ENCODE results near the gene NDUFA11.
"Not testable (repeated sequence)": the region's sequence is repeated elsewhere in the genome, so short reads cannot be mapped to it uniquely, and the experiment has no call there.

The NDUFA11 gene

DNA sequence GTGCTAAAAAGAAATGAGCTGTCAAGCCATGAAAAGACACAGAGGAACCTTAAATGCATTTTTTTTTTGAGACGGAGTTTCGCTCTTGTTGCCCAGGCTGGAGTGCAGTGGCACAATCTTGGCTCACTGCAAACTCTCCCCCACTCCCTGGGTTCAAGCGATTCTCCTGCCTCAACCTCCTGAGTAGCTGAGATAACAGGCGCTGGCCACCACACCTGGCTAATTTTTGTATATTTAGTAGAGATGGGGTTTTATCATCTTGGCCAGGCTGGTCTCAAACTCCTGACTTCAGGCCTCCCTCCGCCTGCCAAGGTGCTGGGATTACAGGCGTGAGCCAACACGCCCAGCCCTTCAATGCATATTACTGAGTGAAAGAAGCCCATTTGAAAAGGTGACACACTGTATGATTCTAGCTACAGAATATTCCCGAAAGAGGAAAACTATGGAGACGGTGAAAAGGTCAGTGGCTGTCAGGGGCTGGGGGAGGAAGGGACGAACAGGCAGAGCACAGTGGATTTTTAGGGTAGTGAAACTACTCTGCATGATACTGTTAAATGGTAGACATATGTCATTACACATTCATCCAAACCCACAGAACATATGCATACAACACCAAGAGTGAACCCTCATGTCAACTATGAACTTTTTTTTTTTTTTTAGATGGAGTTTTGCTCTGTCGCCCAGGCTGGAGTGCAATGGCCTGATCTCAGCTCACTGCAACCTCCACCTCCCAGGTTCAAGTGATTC, 19.4 kb downstream of the NDUFA11 start:
- not testable (repeated sequence) for DNase-seq

DNA sequence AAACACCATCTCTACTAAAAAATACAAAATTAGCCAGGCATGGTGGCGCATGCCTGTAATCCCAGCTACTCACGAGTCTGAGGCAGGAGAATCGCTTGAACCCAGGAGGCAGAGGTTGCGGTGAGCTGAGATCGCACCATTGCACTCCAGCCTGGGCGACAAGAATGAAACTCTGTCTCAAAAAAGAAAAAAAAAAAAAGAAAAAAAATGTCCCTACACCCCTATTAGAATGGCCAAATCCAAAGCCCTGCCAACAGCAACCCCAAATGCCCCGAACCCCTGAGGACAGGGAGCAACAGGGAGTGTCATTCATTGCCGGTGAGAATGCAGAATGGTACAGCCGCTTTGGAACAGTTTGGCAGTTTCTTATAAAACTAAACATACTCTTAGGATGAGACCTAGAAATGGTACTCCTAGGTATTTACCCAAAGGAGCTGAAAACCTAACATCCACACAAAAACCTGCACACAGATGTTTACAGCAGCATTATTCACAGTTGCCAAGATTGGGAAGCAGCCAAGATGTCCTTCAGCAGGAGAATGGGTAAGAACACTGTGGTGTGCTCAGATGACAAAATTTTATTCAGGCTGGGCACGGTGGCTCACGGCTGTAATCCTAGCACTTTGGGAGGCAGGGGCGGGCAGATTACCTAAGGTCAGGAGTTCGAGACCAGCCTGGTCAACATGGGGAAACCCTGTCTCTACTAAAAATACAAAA, 20.3 kb downstream of the NDUFA11 start:
- not testable (repeated sequence) for DNase-seq

DNA sequence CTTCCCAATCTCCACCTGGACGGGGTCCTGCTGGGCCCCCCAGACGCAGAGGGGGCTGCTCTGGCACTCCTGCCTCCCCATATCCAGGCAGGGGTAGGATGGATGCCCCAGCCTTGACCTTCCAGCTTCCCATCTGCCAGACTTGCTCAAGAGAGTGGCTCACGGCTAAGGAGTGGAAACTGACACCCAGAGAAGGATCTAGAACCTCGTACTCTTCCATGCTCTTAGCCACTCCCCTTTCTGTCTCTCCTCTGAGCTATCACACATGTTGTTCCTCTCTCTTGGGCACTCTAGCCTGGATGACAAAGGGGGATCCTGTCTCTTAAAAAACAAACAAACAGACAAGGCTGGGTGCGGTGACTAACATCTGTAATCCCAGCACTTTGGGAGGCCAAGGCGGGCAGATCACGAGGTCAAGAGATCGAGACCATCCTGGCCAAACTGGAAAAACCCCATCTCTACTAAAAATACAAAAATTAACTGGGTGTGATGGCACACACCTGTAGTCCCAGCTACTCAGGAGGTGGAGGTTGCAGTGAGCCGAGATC, 21.1 kb downstream of the NDUFA11 start:
- DNase-seq = no peak

DNA sequence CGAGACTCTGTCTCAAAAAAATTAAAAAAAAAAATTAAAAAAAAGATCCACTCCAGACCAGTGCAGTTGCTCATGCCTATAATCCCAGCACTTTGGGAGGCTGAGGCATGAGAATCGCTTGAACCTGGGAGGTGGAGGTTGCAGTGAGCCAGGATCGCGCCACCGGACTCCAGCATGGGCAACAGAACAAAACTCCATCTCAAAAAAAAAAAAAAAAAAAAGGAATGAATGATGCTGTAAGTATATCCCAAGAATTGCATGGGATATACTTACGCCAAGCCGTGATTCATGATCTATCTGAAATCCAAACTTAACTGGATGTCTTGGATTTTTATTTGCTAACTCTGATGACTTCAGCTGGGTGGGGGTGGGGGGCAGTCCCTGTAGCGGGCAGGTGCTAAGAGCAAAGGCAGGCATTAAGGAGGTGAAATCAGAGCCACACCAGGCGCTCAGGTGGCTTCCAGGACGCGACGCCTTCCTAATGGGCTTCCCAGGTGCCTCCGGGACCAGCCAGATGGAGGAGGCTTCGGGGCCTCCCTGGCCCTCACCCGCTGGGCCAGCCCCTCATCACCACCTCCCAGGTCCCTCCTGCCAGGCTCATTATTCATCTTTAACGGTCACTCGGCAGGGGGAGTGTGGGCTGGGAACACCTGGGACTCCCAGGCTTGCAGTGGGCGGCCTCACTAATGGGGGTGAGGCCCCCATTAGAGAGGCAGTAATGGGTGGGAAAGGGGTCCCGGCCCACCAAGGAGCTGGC, 21.9 kb downstream of the NDUFA11 start:
- no peak for DNase-seq

DNA sequence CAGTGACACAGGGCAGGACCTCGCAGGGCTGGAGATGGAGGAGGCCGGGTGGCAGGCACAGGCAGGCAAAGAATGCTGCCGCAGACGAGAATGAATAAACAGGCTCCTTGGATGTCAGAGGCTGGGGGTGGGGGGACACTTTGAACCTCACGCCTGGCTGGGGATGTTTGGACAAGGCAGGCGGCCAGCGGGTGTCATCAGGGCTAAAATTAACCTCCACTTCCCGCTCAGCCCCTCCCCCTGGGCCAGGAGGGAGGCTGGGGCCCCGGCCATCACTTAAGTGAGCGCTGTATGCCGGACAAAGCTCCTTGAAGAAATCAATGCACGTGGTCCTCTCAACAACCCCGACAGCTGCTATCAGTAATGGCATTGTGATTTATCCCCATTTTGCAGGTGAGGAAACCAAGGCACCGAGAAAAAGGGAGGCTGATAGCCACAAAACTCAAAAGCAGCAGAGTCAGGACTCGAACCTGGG, 22.9 kb downstream of the NDUFA11 start:
- no peak for DNase-seq

DNA sequence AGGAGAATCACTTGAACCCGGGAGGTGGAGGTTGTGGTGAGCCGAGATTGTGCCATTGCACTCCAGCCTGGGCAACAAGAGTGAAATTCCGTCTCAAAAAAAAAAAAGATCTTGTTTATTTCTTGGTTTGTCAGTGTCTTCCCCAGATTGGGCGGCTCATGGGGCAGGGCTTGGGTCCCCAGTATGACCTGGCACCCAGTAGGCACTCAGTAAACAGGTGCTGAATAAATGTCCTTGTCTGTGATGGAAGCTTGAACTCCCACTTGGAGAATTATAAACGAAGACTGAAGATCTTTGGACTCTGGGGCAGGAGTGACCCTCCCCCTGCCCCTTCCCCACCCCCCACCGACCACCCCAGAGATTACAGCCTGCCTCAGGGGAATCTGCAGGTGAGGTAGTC, 23.4 kb downstream of the NDUFA11 start:
- DNase-seq = no peak

DNA sequence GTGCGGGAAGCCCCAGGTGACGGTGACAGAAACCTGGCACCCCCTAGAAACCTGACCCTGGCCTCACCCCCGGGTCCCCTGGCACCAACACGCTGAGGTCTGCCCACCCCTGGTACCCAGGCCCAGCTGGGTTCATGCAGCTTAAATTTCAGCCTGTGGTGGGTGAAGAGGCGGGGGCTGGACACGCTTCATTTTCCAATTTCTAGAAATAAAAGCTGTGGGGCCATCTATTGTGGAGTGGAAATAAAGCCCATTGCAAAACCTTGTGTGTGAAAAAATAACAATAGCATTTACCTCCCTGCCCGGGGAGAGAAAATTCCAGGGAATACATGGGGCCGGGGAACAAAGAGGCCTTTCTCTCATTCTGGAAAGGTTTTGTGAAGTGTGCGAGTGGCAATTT, 25.7 kb downstream of the NDUFA11 start:
- DNase-seq = no peak

DNA sequence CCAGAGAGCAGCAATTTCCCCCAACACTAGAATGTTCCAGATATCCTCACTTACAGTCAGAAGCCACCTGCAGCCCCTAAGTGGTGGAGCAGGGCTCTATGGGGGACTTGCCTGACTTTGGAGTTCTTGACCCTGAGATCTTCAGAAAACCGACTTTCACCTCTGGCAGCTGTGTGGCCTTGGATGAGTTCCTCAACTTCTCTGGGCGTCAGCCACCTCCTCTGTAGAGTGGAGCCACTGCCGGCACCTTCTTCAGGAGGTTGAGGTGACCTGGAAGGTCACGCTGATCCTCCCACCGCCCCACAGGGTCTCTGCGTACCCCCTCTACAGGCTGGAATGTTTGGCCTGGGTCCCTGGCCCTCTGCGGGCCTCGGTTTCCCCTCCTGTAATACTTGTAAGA, 26.2 kb downstream of the NDUFA11 start:
- DNase-seq = no peak

DNA sequence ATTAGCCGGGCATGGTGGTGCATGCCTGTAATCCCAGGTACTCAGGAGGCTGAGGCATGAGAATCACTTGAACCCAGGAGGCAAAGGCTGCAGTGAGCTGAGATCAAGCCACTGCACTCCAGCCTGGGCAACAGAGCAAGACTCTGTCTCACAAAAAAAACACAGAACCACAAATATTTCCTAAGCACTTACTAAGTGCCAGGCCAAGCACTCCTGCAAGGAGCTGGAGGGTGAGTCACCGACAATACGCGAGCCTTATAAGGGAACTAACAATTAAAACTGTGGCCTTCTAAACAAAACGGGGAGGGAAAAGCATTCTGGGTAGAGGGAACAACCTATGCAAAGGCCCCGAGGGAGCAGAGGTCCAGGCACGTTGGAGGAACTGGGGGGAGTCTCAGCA, 29.1 kb downstream of the NDUFA11 start:
- not testable (repeated sequence) for DNase-seq

DNA sequence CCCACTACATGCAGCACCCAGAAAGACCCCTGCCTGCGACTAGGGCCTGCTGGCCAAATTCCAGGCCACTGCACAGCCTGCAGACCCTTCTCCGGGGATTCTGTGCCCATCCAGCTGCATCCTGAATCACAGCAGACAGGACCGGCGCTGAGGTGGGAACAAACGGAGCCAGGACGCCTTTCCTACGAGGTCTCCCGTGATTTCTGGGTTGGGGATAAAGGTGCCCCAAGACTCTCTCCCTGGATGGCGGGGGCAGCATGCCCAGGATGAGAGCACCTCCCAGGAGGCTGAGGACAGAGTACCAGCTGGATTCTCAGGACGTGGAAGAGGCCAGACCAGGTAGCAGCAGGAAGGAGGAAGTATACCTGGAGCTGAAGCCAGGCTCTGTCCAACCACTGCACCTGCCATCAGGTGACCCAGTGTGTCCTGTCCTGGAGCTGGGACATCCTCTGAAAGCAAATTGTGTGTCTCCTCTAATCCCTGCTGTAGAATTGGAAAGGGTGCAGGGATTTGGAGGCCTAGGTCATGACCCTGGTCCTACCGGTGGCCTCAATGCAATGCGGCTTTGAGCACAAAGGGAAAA, 29.9 kb downstream of the NDUFA11 start:
- no peak for DNase-seq

DNA sequence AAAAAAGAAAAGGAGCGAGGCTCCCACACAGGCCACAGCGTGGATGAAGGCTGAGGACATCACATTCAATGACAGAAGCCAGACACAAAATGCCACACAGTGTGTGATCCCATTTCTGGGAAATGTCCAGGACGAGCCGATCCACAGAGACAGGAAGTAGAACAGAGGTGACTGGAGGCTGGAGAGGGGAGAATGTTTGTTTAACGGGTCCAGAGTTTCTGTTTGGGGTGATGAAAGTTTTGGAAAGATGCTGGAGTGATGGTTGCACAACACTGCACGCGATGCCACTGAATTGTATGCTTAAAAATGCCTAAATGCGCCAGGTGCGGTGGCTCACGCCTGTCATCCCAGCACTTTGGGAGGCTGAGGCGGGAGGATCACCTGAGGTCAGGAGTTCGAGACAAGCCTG, 32.6 kb downstream of the NDUFA11 start:
- DNase-seq = no peak

DNA sequence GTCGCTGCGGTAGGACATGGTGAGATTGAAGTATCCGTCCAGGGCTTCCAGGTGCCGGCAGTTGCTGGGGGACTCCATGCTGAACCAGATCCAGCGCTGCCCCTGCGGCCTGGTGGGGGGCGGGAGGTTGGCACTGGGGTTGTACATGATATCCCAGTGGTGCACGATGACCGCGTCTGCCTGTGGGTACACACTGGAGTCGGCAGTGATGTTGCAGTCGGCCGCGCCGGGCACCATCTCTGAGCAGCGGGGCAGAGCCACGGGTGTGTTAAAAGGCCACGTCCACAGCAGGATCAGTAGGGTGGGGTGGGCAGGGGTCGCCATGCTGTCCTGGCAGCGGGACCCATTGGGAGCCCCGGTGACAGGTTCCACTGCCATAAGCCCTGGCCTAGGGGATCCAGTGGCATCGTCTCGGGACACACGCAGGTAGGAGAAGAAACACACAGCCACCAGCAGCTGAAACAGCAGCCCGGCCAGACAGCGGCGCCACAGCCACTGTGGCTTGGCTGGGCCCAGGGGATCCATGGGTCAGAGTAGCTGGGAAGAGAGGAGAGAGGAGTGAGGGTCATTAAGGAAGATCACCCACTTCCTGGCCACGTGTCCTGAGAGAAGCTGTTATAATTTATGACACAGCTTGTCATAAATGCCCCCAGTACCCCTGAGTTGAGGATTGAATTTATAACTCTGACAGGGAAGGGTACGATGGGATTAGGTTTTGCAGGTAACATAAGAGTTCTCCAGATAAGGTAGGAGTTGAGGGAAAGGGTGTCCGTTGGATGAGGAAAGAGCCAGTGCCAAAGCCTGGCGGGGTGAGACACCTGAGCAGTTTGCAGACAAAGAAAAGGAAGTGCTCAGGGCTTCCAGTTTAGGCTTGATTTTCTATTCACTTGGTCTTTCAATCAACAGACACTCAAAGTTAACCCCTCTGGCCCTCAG, 36.1 kb downstream of the NDUFA11 start:
- DNase-seq = no peak

DNA sequence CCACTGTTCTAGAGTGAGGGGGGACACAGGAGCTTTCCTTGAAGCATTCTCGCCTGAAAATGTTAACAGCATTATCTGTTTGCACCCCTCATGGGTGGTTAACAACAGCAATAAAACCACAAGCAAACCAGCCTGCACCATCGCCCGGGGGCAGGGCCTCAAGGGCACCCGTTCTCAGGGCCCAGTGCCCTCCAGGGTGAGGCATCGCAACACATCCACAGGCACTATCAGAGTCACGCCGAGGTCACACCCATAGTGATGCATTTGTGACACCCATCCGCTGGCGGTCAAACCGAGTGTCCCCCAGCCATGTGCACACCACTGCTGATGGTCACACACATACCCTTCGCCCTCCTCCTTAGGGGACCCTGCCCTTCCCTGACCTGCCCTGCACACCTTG, 37.8 kb downstream of the NDUFA11 start:
- DNase-seq = no peak

DNA sequence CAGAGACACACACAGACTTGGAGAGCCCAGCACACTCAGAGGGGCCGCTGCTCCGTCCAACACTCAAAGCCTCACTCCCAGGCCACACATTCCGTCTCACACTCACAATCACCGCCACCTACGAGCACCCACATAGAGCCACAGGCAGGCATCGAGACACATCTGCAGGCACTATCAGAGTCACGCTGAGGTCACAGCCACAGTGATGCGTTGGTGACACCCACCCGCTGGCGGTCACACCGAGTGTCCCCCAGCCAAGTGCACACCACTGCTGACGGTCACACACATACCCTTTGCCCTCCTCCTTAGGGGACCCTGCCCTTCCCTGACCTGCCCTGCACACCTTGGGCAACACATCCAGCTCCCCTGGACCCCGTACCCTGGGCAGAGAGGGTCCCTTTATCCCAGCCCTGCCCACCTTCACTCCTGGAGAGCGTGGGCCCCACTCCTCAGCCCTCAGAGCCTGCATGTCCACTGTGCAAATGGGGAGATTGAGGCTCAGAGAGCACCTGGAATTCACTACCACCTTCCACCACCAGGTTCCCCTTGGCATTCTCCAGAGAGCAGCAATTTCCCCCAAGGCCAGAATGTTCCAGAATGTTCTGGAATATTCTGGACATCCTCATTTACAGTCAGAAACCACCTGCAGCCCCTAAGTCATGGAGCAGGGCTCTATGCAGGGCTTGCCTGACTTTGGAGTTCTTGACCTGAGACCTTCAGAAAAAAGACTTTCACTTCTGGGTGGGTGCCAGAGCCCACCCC, 38.7 kb downstream of the NDUFA11 start:
- no peak for DNase-seq

DNA sequence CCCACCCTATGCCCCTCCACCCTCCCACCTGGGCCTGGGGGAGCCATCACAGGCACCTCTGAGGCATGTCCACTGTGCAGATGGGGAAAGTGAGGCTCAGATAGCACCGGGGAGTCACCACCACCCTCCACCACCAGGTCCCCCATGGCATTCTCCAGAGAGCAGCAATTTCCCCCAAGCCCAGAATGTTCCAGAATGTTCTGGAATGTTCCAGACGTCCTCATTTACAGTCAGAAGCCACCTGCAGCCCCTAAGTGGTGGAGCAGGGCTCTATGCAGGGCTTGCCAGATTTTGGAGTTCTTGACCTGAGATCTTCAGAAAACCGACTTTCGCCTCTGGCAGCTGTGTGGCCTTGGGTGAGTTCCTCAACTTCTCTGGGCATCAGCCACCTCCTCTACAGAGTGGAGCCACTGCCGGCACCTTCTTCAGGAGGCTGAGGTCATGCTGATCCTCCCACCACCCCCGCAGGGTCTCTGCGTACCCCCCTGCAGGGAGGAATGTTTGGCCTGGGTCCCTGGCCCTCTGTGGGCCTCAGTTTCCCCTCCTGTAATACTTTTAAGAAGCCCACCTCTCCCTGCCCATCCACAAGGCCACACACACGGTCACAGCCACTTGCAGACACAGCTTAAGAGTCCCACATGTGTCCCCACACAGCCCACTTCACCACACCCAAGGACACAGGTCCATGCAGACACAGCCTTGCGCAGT, 39.4 kb downstream of the NDUFA11 start:
- DNase-seq = no peak

DNA sequence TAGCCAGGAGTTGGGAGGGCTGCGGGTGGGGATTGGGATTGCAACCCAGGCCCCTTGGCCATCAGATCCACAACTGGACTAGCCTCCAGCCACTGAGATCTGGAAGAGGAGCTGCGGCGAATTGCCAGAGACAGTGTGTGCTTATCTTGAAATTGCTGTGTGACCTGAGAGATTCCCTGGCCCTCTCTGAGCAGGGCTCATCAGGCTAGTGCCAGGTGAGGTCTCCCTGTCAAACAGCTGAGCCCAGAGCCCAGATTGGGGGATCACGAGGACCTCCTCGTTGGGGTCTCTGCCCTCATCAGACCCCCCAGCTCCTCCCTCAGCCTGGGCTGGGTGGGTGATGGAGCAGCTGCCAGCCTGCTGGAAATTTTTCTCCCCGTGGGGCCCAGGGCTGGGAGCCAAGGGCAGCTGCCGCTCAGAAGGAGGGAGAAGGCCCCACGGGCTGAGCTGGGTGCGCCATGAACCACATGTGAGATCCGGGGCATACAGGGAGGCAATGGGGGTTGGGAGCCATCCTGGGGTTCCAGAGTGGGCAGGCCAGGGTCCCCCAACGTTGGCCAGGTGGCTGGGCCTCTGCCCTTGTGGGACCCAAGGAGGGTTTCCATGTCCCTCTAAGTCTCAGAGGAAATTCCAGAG, 40.4 kb downstream of the NDUFA11 start:
- no peak for DNase-seq

DNA sequence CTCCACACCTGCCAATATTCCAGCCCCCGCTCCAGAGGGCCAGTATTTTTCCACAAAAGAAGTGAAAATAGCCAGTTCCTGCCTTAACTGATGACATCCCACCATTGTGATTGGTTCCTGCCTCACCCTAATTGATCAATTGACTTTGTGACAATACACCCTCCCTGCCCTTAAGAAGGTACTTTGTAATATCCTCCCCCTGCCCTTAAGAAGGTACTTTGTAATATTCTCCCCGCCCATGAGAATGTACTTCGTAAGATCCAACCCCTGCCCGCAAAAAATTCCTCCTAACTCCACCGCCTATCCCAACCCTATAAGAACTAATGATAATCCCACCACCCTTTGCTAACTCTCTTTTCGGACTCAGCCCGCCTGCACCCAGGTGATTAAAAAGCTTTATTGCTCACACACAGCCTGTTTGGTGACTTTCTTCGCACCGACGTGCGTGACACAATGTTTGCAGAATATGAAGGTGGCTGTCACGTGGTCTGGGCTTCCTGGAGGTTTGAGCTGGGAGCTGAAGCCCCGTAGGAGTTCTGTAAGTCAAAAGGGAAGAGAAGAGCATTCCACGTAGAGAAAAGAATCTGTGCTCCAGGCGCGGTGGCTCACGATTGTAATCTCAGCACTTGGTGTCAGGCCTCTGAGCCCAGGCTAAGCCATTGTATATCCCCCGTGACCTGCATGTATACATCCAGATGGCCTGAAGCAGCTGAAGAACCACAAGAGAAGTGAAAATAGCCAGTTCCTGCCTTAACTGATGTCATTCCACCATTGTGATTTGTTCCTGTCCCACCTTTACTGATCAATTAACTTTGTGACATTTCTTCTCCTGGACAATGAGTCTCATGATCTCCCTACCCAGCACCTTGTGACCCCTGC, 46.1 kb downstream of the NDUFA11 start:
- no peak for DNase-seq

DNA sequence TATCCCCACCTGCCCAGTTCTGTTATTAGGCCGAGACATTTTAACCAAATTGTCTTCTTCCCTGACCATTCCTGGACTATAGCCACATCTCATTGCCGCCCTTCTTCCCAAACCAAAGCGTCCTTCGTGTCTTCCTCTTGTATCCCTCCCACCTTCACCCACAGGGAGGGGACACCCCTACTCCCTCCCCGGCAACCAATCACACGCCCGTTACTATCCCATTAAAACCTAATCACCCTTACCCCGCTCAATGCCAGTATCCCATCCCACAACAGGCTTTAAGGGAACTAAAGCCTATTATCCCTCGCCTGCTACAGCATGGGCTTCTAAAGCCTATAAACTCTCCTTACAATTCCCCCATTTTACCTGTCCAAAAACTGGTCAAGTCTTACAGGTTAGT, 48.4 kb downstream of the NDUFA11 start:
- not testable (repeated sequence) for DNase-seq

DNA sequence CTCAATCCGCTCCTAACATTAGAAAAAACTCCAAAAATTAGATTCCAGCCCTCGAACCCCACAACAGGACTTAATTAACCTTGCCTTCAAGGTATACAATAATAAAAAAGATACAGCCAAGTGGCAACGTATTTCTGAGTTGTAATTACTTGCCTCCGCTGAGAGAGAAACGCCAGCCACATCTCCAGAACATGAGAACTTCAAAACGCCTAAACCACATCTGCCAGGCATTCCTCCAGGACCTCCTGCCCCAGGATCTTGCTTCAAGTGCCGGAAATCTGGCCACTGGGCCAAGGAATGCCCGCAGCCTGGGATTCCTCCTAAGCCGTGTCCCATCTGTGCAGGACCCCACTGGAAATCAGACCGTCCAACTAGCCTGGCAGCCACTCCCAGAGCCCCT, 49.5 kb downstream of the NDUFA11 start:
- DNase-seq = not testable (repeated sequence)
